Ishikawa (cell line): ENCODE data around the gene TSNAX.

ENCODE experiments used
- EP300 ChIP-seq: IDR thresholded peaks from 2 replicates; pipeline ENCODE4 v1.6.1; 2012; ENCODE audit warnings: borderline replicate concordance
- RAD21 ChIP-seq: IDR thresholded peaks from 2 replicates; pipeline ENCODE4 v1.6.1; 2012; ENCODE audit warnings: low read depth
- TAF1 ChIP-seq: IDR thresholded peaks from 2 replicates; pipeline ENCODE4 v1.6.1; 2012; ENCODE audit warnings: low read depth, mild to moderate bottlenecking
- TEAD4 ChIP-seq: IDR thresholded peaks from 2 replicates; pipeline ENCODE4 v1.6.1; 2012
- USF1 ChIP-seq: IDR thresholded peaks from 2 replicates; pipeline ENCODE4 v1.6.1; 2012
- YY1 ChIP-seq: IDR thresholded peaks from 2 replicates; pipeline ENCODE4 v1.6.1; 2012; ENCODE audit warnings: low read depth
- ZBTB7A ChIP-seq: IDR thresholded peaks from 2 replicates; pipeline ENCODE4 v1.6.1; 2012; ENCODE audit warnings: low read depth

DNA sequence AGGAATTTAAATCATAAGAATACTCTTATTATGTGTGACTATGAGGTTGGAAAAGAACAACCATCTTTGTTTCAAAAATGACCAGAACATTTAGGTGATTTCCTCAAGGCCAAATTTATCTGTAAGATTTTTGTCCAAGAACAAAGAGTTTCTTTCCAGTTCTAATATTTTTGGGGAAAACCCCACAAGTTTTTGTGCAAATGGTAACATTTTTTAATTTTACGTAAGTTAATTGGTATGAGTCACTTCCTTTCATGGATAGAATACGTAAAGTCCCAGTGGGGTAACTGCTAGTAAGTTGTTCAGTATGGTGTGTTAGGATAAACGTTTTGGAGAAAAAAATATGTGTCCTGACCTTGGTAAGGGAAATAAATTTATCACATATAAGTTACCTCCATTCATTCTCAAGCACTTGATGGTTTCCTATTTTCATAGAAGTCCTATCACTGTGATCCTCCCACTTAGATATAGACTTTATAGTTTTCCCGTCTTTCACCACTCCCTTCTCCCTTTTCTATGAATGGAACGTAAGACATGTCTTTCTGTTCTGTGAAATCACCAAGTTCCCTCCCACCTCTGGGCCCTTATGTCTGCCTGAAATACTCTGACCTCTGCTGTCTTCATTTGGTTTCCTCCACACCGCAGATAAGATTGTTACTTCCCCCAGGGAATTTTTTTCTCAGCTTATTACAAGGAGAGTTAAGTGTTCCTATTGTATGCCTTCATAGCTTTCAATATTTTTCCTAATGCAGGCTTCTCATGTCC is 34.9 kb upstream of the TSNAX start:
- no peak for TF ChIP-seq USF1
- no peak for TF ChIP-seq TAF1
- TF ChIP-seq ZBTB7A: no peak
- no peak for TF ChIP-seq YY1
- TF ChIP-seq TEAD4: no peak
- no peak for TF ChIP-seq EP300
- no peak for TF ChIP-seq RAD21
